ENCODE results near the gene WDR49.

WDR49 gene

GRCh38 chr3:167653760-167654159 is at the start of gene WDR49:
Gene WDR49 (minus strand): TSS chr3:167653942. CDS start chr3:167653425, 517 bp downstream.
- Mint-ChIP-seq H3K4me1 (ENCODE audit: low read depth) (peaks cover 26% of the 10 kb centered on the region), H3K9me3 (no peaks in the 10 kb centered on the region), H3K4me3 (no peak within 1 kb of the TSS), H3K36me3 (ENCODE audit: low read depth) (no peaks in the 10 kb centered on the region), H3K27ac (no peak within 1 kb of the TSS), H3K27me3 (no peaks in the 10 kb centered on the region)

GRCh38 chr3:167700926-167701325 is 47.2 kb upstream of the WDR49 start:
- no peaks in the 10 kb centered on the region for H3K27me3 Mint-ChIP-seq
- H3K4me3 Mint-ChIP-seq, result no peak overlapping the region
- H3K4me1 Mint-ChIP-seq (ENCODE audit: low read depth), result peaks cover 2% of the 10 kb centered on the region
- no peaks in the 10 kb centered on the region for H3K9me3 Mint-ChIP-seq
- no peak overlapping the region for H3K27ac Mint-ChIP-seq
- H3K36me3 Mint-ChIP-seq (ENCODE audit: low read depth), result peaks cover 56% of the 10 kb centered on the region

DNA sequence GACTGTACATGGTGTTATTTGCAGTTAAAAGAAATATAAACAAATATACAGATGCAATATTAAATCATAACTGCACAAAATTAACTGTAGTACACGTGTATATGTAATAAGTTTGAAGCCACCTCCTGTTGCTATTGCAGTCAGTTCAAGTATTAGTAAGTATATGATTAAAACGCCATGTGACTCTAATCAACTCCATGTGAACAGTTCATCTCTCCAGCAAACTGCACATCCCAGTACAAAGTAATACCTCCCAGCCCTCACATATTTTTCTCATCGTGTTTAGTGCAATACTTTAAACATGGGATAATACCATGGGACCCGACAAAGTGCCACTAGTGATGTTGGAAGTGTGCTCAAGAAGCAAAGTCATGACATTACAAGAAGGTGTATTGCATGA is 46.3 kb upstream of the WDR49 start:
- Mint-ChIP-seq H3K4me3 (no peak overlapping the region), H3K27ac (no peak overlapping the region), H3K9me3 (no peaks in the 10 kb centered on the region), H3K36me3 (ENCODE audit: low read depth) (peaks cover 59% of the 10 kb centered on the region), H3K4me1 (ENCODE audit: low read depth) (no peaks in the 10 kb centered on the region), H3K27me3 (no peaks in the 10 kb centered on the region)

- H3K27ac Mint-ChIP-seq, result no peak overlapping the region
- peaks cover 54% of the 10 kb centered on the region for H3K36me3 Mint-ChIP-seq (ENCODE audit: low read depth)
- no peak overlapping the region for H3K4me3 Mint-ChIP-seq
- H3K4me1 Mint-ChIP-seq (ENCODE audit: low read depth), result peaks cover 28% of the 10 kb centered on the region
- no peaks in the 10 kb centered on the region for H3K9me3 Mint-ChIP-seq
- H3K27me3 Mint-ChIP-seq, result no peaks in the 10 kb centered on the region
These were observed 40.4 kb upstream of the WDR49 start for GRCh38 chr3:167694121-167694520.

DNA sequence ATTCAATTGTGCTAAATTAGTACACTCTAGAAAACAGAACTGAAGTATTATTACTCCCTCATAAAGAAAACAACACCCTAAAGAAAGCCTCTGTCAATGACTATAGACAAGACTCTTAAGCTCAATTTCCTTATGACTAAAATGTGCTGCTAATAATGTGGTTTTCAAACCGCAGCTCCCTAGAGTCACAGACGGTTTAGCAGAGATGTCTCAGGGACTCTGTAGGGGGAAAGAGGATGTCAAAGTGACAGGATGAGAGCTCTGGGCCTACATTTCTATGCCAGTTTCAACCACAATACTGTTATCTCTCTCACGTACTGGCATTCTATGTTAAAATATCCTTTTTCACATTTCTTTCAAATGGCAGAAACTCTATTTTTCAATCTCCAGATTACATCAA is 37.6 kb upstream of the WDR49 start:
- no peaks in the 10 kb centered on the region for H3K9me3 Mint-ChIP-seq
- H3K4me1 Mint-ChIP-seq (ENCODE audit: low read depth), result peaks cover 34% of the 10 kb centered on the region
- H3K27me3 Mint-ChIP-seq, result no peaks in the 10 kb centered on the region
- peak overlapping the region; percentile 70 for H3K27ac Mint-ChIP-seq
- H3K36me3 Mint-ChIP-seq (ENCODE audit: low read depth), result peaks cover 46% of the 10 kb centered on the region
- no peak overlapping the region for H3K4me3 Mint-ChIP-seq

GRCh38 chr3:167684388-167684993 is 30.7 kb upstream of the WDR49 start:
- H3K4me1 Mint-ChIP-seq (ENCODE audit: low read depth), result peaks cover 9% of the 10 kb centered on the region
- H3K36me3 Mint-ChIP-seq (ENCODE audit: low read depth), result peaks cover 37% of the 10 kb centered on the region
- H3K9me3 Mint-ChIP-seq, result no peaks in the 10 kb centered on the region
- H3K27ac Mint-ChIP-seq, result no peak overlapping the region
- H3K27me3 Mint-ChIP-seq, result no peaks in the 10 kb centered on the region
- no peak overlapping the region for H3K4me3 Mint-ChIP-seq

GRCh38 chr3:167679526-167679925 is 25.8 kb upstream of the WDR49 start:
- peaks cover 24% of the 10 kb centered on the region for H3K9me3 Mint-ChIP-seq
- no peak overlapping the region for H3K4me3 Mint-ChIP-seq
- H3K27me3 Mint-ChIP-seq, result no peaks in the 10 kb centered on the region
- H3K4me1 Mint-ChIP-seq (ENCODE audit: low read depth), result no peaks in the 10 kb centered on the region
- peaks cover 69% of the 10 kb centered on the region for H3K36me3 Mint-ChIP-seq (ENCODE audit: low read depth)
- H3K27ac Mint-ChIP-seq, result no peak overlapping the region

DNA sequence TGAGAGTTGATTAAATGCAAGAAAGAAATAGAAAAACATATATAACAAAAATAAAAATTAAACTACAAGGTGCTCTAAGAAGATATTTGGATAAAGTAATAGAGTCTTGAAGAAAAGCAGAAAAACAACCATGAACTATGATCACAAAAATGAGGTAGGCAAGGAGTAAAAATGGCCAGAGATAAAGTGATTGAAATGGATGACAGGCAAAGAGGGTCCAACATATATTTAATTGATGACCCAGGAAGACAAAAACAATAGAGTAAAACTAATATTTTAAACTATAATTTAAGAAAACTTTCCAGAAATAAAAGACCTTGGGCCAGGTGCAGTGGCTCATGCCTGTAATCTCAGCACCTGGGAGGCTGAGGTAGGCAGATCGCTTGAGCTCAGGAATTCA is 22.1 kb upstream of the WDR49 start:
- H3K36me3 Mint-ChIP-seq (ENCODE audit: low read depth), result peaks cover 83% of the 10 kb centered on the region
- H3K27ac Mint-ChIP-seq, result no peak overlapping the region
- H3K9me3 Mint-ChIP-seq, result peaks cover 26% of the 10 kb centered on the region
- no peaks in the 10 kb centered on the region for H3K27me3 Mint-ChIP-seq
- no peak overlapping the region for H3K4me3 Mint-ChIP-seq
- no peaks in the 10 kb centered on the region for H3K4me1 Mint-ChIP-seq (ENCODE audit: low read depth)

DNA sequence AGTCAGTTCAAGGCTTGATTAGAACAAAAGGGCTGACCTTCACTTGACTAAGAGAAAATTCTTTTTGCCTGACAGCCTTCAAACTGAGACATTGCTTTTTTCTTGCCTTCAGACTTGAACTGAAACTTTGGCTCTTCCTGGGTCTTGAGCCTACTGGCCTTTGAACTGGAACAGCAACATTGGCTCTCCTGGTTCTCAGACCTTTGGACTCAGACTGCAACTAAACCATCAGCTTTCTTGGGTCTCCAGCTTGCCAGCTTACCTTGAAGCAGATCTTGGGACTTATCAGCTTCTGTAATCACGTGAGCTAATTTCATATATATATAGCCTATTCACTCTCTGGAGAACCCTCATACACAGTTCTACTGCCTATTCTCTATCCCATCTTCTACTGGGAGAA is 19.5 kb upstream of the WDR49 start:
- peaks cover 62% of the 10 kb centered on the region for H3K36me3 Mint-ChIP-seq (ENCODE audit: low read depth)
- H3K4me1 Mint-ChIP-seq (ENCODE audit: low read depth), result no peaks in the 10 kb centered on the region
- no peak overlapping the region for H3K4me3 Mint-ChIP-seq
- H3K27me3 Mint-ChIP-seq, result no peaks in the 10 kb centered on the region
- H3K27ac Mint-ChIP-seq, result no peak overlapping the region
- peaks cover 26% of the 10 kb centered on the region for H3K9me3 Mint-ChIP-seq

- Mint-ChIP-seq H3K4me3 (no peak overlapping the region), H3K27ac (no peak overlapping the region), H3K9me3 (peaks cover 21% of the 10 kb centered on the region), H3K27me3 (no peaks in the 10 kb centered on the region), H3K4me1 (ENCODE audit: low read depth) (no peaks in the 10 kb centered on the region), H3K36me3 (ENCODE audit: low read depth) (peaks cover 54% of the 10 kb centered on the region)
These were observed 18.2 kb upstream of the WDR49 start for GRCh38 chr3:167671878-167672427.

- H3K9me3 Mint-ChIP-seq, result peaks cover 8% of the 10 kb centered on the region
- no peak overlapping the region for H3K27ac Mint-ChIP-seq
- no peaks in the 10 kb centered on the region for H3K4me1 Mint-ChIP-seq (ENCODE audit: low read depth)
- H3K36me3 Mint-ChIP-seq (ENCODE audit: low read depth), result peaks cover 31% of the 10 kb centered on the region
- no peaks in the 10 kb centered on the region for H3K27me3 Mint-ChIP-seq
- H3K4me3 Mint-ChIP-seq, result no peak overlapping the region
These were observed 16.0 kb upstream of the WDR49 start for GRCh38 chr3:167669699-167670098.

GRCh38 chr3:167668651-167669050 is 14.9 kb upstream of the WDR49 start:
- peaks cover 21% of the 10 kb centered on the region for H3K36me3 Mint-ChIP-seq (ENCODE audit: low read depth)
- H3K4me3 Mint-ChIP-seq, result no peak overlapping the region
- H3K27ac Mint-ChIP-seq, result no peak overlapping the region
- no peaks in the 10 kb centered on the region for H3K27me3 Mint-ChIP-seq
- peaks cover 3% of the 10 kb centered on the region for H3K9me3 Mint-ChIP-seq
- H3K4me1 Mint-ChIP-seq (ENCODE audit: low read depth), result no peaks in the 10 kb centered on the region

- no peak overlapping the region for H3K4me3 Mint-ChIP-seq
- no peaks in the 10 kb centered on the region for H3K27me3 Mint-ChIP-seq
- H3K27ac Mint-ChIP-seq, result no peak overlapping the region
- H3K36me3 Mint-ChIP-seq (ENCODE audit: low read depth), result no peaks in the 10 kb centered on the region
- no peaks in the 10 kb centered on the region for H3K4me1 Mint-ChIP-seq (ENCODE audit: low read depth)
- H3K9me3 Mint-ChIP-seq, result peaks cover 3% of the 10 kb centered on the region
These were observed 12.8 kb upstream of the WDR49 start for GRCh38 chr3:167666563-167666962.

- Mint-ChIP-seq H3K27me3 (no peaks in the 10 kb centered on the region), H3K4me3 (no peak overlapping the region), H3K4me1 (ENCODE audit: low read depth) (no peaks in the 10 kb centered on the region), H3K9me3 (peaks cover 3% of the 10 kb centered on the region), H3K27ac (no peak overlapping the region), H3K36me3 (ENCODE audit: low read depth) (no peaks in the 10 kb centered on the region)
These were observed 9.2 kb upstream of the WDR49 start for GRCh38 chr3:167662919-167663400.

DNA sequence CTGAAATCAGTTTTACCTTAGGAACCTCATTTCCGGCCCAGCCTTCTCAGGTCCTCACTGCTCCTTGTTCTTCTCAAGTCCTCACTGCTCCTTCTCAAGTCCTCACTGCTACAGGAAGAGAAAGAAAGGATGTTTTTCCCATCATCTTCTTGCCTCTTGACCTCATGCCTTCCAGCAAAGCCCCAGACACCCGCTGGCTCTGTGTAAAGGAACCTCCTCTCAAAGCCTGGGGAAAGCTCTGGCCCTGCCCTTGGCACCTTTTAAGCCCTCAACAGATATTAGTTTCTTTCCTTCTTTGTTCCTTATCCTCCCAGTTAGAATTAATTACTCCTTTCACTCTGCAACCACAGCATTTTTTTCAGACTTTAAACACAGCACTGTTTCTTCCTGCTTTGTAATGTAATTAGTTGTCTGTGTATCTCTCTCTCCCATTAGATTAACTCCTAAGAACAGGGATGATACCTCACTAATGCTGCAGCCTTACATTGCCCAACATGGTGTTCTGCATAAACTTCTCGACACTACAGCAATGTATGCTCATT is 4.0 kb upstream of the WDR49 start:
- H3K4me1 Mint-ChIP-seq (ENCODE audit: low read depth), result peaks cover 8% of the 10 kb centered on the region
- no peaks in the 10 kb centered on the region for H3K27me3 Mint-ChIP-seq
- no peak overlapping the region for H3K4me3 Mint-ChIP-seq
- H3K36me3 Mint-ChIP-seq (ENCODE audit: low read depth), result no peaks in the 10 kb centered on the region
- H3K27ac Mint-ChIP-seq, result no peak overlapping the region
- H3K9me3 Mint-ChIP-seq, result no peaks in the 10 kb centered on the region

DNA sequence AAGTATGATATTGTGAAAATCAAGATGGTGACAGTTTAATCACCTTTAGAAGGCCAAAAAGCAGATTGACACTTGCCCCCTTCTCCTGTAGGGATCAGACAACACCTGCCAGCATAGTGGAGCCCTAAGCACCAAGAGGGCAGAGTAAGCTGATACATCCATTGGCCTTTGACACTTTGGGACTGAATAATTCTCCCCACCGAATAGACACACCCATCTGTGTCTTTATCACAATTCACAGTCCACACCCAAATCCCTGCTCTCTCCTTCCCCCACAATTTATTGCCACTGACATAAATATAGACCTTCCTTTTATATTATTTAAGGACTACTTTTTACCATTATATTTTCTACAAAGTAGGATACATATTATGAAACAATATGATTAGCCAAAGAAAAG is 3.1 kb upstream of the WDR49 start:
- no peak overlapping the region for H3K27ac Mint-ChIP-seq
- H3K36me3 Mint-ChIP-seq (ENCODE audit: low read depth), result no peaks in the 10 kb centered on the region
- no peak overlapping the region for H3K4me3 Mint-ChIP-seq
- H3K27me3 Mint-ChIP-seq, result no peaks in the 10 kb centered on the region
- no peaks in the 10 kb centered on the region for H3K9me3 Mint-ChIP-seq
- peaks cover 8% of the 10 kb centered on the region for H3K4me1 Mint-ChIP-seq (ENCODE audit: low read depth)
